HG03520 (cell line): ENCODE measurements around the gene BHLHE40.

Experiments
- ATAC-seq: cut with Tn5 transposase; IDR thresholded peaks from one replicate; pipeline ENCODE4 v1.9.1; 2021; ENCODE audit warnings: mild to moderate bottlenecking, moderate library complexity; ENCODE audit not compliant: unreplicated experiment

Gene BHLHE40

GRCh38 chr3:5016211-5017161 lies 37.2 kb downstream of the BHLHE40 start:
- peak; percentile 60 for ATAC-seq

DNA sequence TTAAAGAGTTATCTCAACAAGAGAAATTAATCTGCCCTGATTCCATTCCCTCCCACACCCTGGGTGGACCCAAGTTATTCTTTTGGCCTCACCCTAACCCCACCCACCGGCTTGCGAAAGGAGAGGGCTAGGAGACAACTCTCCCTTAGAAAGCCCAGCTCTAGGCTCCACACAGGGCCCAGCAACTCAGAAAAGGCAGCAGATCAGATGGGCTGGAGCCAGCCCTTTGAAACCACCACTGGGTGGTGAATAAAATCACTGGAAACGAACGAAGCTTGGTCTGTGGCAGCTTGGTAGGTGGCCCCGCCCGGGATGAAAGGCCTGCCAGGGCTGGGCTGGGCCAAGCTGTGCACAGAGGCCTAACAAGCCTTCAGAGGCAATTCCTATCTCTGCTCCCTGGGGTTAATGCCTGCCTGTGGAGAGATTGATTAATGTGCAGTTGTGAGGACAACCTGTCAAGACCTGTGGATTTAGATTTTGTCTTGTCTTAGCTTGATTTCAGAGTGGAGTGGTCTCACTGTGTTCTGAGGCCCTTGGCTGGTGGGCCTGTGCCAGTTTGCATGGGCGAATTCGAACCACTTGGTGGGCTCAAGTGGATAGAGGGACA lies 38.8 kb downstream of the BHLHE40 start:
- no peak for ATAC-seq

DNA sequence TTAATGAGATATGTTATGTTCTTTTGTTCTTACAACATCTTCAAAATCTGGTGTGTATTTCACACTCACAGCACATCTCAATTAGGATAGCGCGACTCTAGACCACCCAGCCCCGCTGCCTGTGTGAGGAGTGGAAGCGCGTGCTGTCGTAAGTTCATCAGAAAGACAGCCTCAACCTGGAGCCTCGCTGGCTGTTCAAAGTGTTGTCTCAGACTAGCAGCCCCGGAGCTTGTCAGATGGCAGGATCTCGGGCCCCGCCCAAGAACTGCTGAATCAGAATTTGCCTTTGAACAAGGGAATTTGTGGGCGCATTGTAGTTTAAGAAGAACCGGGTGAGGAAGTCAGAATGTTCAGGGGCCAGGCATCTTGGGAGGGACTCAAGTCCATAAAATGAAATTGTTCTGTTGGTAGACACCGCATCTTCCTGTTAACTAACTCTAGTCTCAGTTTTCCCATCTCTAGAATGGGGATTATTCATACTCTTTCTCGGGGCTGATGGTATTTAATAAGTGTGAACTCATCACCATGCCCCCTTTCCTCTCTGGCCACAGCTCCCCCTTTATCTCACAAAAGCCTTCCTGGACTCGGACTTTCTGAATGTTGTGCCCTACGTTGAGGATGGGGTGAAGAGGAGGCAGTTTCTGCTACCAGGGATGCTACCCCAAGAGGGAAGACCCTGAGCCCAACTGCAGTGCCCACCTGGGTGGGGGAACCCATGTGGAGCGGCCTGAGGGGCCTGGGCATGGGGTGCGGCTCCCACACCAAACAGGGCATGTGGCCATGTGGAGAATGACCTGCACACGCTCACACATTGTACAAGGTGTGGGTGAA lies 40.4 kb downstream of the BHLHE40 start:
- ATAC-seq = no peak

DNA sequence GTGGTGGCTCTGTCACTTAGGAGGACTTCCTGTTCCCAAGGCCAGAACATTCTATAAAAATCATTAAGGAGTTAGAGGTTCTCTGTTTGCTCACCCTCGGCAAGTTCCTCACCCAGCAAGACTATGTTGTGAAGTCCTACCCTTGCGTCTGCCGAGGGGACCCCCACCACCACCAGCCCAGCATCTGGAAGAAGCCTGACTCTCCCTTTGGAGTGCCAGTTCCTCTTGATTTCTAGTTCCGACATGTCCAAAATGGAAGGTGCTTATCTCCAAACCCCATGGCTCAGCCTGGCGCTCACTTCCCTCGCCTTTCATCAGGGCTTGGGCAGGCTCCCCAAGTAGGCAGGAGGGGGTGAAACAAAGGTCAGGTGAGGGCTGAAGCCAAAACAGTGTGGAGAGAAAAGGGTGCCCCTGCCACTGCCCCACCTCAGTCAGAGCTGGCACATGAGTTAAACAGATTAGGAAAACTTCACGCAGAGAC lies 41.0 kb downstream of the BHLHE40 start:
- no peak for ATAC-seq

DNA sequence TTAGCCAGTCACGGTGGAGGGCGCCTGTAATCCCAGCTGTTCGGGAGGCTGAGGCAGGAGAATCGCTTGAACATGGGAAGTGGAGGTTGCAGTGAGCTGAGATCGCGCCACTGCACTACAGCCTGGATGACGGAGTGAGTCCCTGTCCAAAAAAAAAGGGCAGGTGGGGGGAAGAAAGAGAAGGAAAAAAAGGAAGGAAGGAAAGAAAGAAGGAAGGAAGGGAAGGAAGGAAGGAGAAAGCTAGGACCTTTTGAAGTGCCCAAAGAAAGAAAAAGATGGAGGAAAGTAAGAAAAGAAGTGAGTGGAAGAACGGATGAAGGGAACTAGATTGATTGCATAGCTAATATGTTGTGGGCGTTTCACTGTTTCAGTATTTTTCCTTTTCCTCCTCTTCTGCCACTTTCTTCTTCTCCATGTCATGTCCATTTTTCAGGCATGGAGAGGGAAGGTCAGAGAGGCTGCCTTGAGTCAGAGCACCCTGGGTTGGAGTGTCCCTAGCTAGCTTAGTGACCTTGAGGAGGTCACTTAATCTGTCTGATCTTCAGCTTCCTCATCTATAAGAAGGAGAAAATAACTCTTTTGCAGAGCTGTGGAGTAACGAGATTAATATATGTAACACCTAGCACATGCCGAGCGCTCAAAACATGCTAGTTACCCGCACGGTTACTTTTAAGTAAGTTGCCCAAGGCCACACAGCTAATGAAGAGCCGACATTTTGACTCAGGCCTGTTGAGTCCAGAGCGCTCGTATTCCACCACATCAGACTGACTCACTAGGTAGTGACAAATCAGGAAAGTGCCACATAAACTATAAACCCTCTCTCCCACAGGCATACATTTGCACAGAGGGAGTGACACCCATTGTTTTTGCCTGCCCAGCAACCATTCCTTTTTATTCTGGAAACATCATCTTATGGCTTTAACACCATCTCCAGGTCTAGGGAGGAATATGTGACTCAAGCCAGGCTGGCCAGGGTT lies 42.2 kb downstream of the BHLHE40 start:
- no peak for ATAC-seq

GRCh38 chr3:5022187-5022965 lies 43.1 kb downstream of the BHLHE40 start:
- ATAC-seq = peak; percentile 70

DNA sequence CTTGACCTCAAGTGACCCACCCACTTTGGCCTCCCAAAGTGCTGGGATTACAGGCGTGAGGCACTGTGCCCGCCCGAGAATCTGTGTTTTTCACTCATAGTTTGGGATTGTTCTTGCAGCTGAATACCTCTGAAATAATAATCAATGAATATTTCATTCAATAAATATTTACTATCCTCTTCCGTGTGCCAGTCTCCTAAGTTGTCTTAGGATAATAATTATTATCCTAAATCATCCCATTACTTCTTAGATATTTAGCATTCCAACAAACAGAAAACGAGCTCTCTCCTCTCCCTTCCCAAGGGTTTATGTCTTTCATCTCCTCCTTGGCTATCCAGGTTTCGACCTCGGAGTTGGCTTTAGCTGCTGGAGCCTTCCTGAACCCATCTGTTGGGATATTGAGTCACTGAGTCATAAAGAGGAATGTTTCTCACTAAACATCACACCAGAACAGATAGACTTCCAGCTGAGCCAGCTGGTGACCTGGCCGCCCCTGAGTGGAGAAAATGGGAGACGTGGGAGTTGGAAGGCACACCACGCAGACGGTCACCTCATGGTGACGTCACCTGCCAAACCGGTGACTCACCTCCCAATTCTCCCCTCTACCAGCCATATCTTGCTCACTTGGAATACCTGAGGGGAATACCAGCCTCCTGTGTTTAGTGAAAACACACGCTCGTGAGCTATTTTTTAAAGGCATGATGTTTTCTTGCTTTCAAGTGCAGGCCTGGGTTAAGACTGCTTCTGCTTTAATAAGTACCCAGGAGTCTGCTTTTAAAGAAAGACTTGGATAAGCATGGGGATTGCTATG lies 43.9 kb downstream of the BHLHE40 start:
- no peak for ATAC-seq

- ATAC-seq = no peak
These were observed 44.6 kb downstream of the BHLHE40 start for GRCh38 chr3:5023777-5024346.

- no peak for ATAC-seq
These were observed 46.8 kb downstream of the BHLHE40 start for GRCh38 chr3:5026046-5026362.

- no peak for ATAC-seq
These were observed 50.5 kb downstream of the BHLHE40 start for GRCh38 chr3:5029715-5030114.

DNA sequence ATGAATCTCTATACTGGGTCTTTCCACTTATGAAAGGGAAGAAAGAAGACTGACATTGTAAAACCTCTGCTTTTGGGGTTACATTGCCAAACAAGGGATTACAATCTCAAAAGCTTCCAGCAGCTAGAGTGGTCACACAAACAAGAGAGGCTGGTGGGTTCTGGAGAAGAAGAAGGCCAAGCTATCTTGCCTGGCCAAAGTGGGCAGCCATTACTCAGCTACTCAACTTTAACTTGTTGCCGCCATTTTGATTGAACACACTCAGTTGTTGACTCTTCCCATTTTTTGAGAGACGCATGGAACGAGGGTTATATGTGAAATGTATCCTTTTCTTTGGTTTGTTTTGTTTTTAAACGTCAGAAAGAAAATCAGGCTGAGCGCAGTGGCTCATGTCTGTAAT lies 50.9 kb downstream of the BHLHE40 start:
- no peak for ATAC-seq

DNA sequence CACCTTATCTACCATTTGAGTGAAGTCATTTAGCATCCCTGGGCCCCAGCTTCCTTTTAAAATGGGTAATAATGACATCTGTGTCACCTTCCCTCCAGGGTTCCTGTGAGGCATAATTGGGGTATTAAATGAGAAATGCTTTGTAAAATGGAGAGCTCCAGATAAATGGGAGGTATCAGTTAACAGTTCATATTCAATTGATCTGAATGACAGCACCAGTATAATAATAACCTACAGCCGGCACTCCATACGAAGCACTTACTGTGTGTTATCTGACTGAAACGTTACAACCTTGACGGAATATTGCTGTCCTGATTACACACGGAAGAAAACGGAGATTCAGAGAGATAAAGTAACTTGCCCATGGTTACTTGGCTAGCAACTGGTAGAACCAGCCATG lies 53.6 kb downstream of the BHLHE40 start:
- no peak for ATAC-seq
